Endodermal cell (in vitro differentiated cells): ENCODE data around the gene DENND1A. TPM values are rescaled to one million over a fixed set of nuclear protein-coding genes. Genes with fewer than 3 reads are reported as not detected.
"Not testable (repeated sequence)": the region's sequence is repeated elsewhere in the genome, so short reads cannot be mapped to it uniquely, and the experiment has no call there.

Source experiments
- DNase-seq: peaks from one replicate; pipeline ENCODE4 v3.0.0-alpha.2; 2017
- H3K27ac ChIP-seq: 2 replicates; pipeline ENCODE4 v1.5.1; 2013; ENCODE audit warnings: mild to moderate bottlenecking, low read depth, low read length, moderate library complexity
- H3K27me3 ChIP-seq: 2 replicates; pipeline ENCODE4 v1.6.1; 2013; ENCODE audit warnings: mild to moderate bottlenecking, low read length, moderate library complexity; ENCODE audit not compliant: insufficient read depth, control insufficient read depth, poor library complexity, severe bottlenecking
- H3K36me3 ChIP-seq: 2 replicates; pipeline ENCODE4 v1.7.0; 2013; ENCODE audit warnings: mild to moderate bottlenecking, low read length, moderate library complexity; ENCODE audit not compliant: control insufficient read depth, insufficient read depth
- H3K4me1 ChIP-seq: one replicate; pipeline ENCODE4 v1.7.0; 2013; ENCODE audit warnings: low read length; ENCODE audit not compliant: control insufficient read depth, insufficient read depth
- H3K4me3 ChIP-seq: 2 replicates; pipeline ENCODE4 v1.5.1; 2013; ENCODE audit warnings: mild to moderate bottlenecking, low read length, moderate library complexity
- H3K9ac ChIP-seq: 2 replicates; pipeline ENCODE4 v1.6.1; 2013; ENCODE audit warnings: mild to moderate bottlenecking, low read length, moderate library complexity; ENCODE audit not compliant: poor library complexity, severe bottlenecking; ENCODE audit errors: extremely low read depth
- H3K9me3 ChIP-seq: 2 replicates; pipeline ENCODE4 v1.6.1; 2013; ENCODE audit warnings: mild to moderate bottlenecking, low read length, moderate library complexity; ENCODE audit not compliant: control insufficient read depth
- H3K27ac Mint-ChIP-seq: 2 replicates; pipeline ENCODE4 v1.8.0; 2020; ENCODE audit warnings: mixed read lengths
- H3K27me3 Mint-ChIP-seq: 2 replicates; pipeline ENCODE4 v1.8.0; 2021; ENCODE audit warnings: mild to moderate bottlenecking, mixed read lengths; ENCODE audit not compliant: insufficient read depth
- H3K36me3 Mint-ChIP-seq: 2 replicates; pipeline ENCODE4 v1.8.0; 2020; ENCODE audit warnings: low read depth, mixed read lengths
- H3K4me1 Mint-ChIP-seq: 2 replicates; pipeline ENCODE4 v1.8.0; 2020; ENCODE audit warnings: mixed read lengths
- H3K4me3 Mint-ChIP-seq: 2 replicates; pipeline ENCODE4 v1.8.0; 2020; ENCODE audit warnings: mild to moderate bottlenecking, moderate library complexity, mixed read lengths
- H3K9me3 Mint-ChIP-seq: 2 replicates; pipeline ENCODE4 v1.8.0; 2020; ENCODE audit warnings: mild to moderate bottlenecking, mixed read lengths
- WGBS, 2 experiments: methylation state at CpG; one replicate each; pipeline versions ENCODE4 v1.1.5 to v1.1.7; 2013; ENCODE audit warnings: missing lambda C conversion rate in 2 of 2, mixed read lengths in 1 of 2; ENCODE audit not compliant: insufficient coverage in 1 of 2, insufficient read length in 1 of 2; 5-methylcytosine and 5-hydroxymethylcytosine counted together
- total RNA-seq, 2 donors: library from RNA; stranded (reverse); fragmentation: NEBNext Ultra II Directional in 1 of 2; extraction: Animal tissue kit (Norgen Biotek cat#: 25700) in 1 of 2; gene quantifications; 2 replicates in 1 of 2; 3 replicates in 1 of 2; pipeline ENCODE4 v1.2.1, GENCODE V29; 2021
- TF ChIP-seq, protein P1 (sequence below): fragments of 200-600 bp; sonication (generic); conservative IDR thresholded peaks from 2 replicates; pipeline ENCODE4 v1.5.0; 2021; ENCODE audit warnings: antibody characterized with exemption, mild to moderate bottlenecking

The DENND1A gene
- total RNA-seq, 2 donors from 2014 or later = 29.5 to 38.4 TPM

DNA sequence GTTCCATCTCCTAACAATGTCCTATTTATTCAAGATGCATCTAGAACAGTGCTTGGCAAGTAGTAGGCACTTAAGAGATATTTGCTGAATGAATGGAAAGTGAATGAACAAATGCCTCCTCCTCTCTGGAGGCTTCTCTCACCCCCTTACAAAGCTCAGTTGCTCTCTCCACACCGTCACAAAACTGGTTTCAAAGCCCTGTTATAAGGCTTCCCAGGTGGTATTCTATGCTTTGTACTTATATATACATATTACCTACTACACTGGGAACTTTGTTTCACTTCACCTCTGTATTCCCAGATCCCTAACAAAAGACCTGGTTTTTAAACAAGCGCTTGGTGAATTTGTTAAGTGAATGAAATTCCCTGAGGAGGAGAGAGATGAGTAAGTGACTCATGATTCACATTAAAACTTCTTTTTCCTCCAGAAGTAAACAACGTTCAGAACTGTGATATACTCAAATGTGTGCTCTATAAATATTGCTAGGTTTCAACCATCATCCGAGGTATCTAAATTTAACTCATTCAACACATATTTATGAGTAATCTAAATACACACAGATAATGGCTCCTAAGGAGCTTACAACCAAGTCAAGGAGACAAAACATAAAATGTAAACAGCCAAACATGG, 36.0 kb downstream of the DENND1A start:
- Mint-ChIP-seq H3K9me3 (no peaks in the 10 kb centered on the region), H3K4me1 (peaks cover 38% of the 10 kb centered on the region), H3K4me3 (no peak overlapping the region), H3K36me3 (no peaks in the 10 kb centered on the region), H3K27ac (no peak overlapping the region), H3K27me3 (no peaks in the 10 kb centered on the region)
- H3K36me3 ChIP-seq = no peaks in the 10 kb centered on the region
- no peak overlapping the region for H3K4me3 ChIP-seq
- WGBS, 2 experiments = 47 to 60% methylated on average over 1 to 4 of the region's 4 CpGs
- H3K27ac ChIP-seq = no peak overlapping the region
- peaks cover 18% of the 10 kb centered on the region for H3K4me1 ChIP-seq
- DNase-seq = no peak
- no peak overlapping the region for H3K9ac ChIP-seq
- no peaks in the 10 kb centered on the region for H3K27me3 ChIP-seq
- H3K9me3 ChIP-seq = no peaks in the 10 kb centered on the region
- TF ChIP-seq, protein P1, sequence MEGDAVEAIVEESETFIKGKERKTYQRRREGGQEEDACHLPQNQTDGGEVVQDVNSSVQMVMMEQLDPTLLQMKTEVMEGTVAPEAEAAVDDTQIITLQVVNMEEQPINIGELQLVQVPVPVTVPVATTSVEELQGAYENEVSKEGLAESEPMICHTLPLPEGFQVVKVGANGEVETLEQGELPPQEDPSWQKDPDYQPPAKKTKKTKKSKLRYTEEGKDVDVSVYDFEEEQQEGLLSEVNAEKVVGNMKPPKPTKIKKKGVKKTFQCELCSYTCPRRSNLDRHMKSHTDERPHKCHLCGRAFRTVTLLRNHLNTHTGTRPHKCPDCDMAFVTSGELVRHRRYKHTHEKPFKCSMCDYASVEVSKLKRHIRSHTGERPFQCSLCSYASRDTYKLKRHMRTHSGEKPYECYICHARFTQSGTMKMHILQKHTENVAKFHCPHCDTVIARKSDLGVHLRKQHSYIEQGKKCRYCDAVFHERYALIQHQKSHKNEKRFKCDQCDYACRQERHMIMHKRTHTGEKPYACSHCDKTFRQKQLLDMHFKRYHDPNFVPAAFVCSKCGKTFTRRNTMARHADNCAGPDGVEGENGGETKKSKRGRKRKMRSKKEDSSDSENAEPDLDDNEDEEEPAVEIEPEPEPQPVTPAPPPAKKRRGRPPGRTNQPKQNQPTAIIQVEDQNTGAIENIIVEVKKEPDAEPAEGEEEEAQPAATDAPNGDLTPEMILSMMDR = no peak

DNA sequence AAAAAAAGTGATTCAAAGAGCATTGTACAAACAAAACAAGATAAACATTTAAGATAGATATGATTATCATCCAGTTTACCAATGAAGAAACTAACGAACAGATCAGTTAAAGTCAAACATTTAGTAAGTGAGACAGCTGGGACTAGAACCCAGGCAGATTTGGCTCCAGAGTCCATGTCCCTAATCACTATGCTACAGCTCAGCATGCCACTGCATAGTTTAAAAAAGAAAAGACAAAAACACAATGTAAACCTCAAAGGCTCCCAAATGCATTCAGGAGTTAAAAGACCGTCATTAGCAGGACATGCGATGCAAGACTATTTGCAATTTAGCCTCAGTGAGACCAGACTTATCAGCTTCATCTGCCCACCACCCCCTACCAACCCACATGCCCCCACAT, 36.8 kb downstream of the DENND1A start:
- peaks cover 6% of the 10 kb centered on the region for H3K9me3 Mint-ChIP-seq
- Histone ChIP-seq H3K36me3 (no peaks in the 10 kb centered on the region), H3K27ac (no peak overlapping the region), H3K4me1 (peaks cover 14% of the 10 kb centered on the region), H3K9ac (no peak overlapping the region), H3K9me3 (peaks cover 2% of the 10 kb centered on the region), H3K4me3 (no peak overlapping the region), H3K27me3 (no peaks in the 10 kb centered on the region)
- peaks cover 6% of the 10 kb centered on the region for H3K36me3 Mint-ChIP-seq
- no peak overlapping the region for H3K27ac Mint-ChIP-seq
- TF ChIP-seq, protein P1 = no peak
- H3K4me1 Mint-ChIP-seq = peaks cover 31% of the 10 kb centered on the region
- H3K4me3 Mint-ChIP-seq = no peak overlapping the region
- DNase-seq = no peak
- WGBS, 2 experiments = 52 to 68% methylated on average over 3 of the region's 3 CpGs
- no peaks in the 10 kb centered on the region for H3K27me3 Mint-ChIP-seq

DNA sequence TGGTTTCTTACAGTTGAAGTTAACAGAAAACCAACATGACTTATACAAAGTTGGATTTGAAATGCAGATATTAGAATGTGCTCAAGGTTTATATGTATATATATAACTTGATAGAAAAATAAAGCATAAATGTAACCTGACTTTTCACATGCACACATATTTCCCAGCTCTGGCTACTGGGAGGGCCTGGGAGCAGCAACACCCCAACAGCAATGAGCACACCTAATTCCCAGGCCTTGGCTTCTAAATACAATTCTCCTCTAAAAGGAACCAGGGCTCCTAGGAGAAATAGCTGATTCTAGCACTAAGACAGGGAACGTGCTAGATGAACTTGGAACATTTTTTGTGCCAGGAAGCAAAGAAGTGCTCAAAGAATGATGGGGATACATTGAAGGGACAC, 42.1 kb downstream of the DENND1A start:
- TF ChIP-seq, protein P1 = no peak
- Mint-ChIP-seq H3K36me3 (peaks cover 20% of the 10 kb centered on the region), H3K27me3 (no peaks in the 10 kb centered on the region), H3K4me1 (peaks cover 10% of the 10 kb centered on the region), H3K4me3 (no peak overlapping the region), H3K9me3 (peaks cover 16% of the 10 kb centered on the region), H3K27ac (no peak overlapping the region)
- no peaks in the 10 kb centered on the region for H3K27me3 ChIP-seq
- WGBS, 2 experiments = 88 to 100% methylated on average over 1 of the region's 1 CpG
- no peaks in the 10 kb centered on the region for H3K36me3 ChIP-seq
- no peak overlapping the region for H3K27ac ChIP-seq
- DNase-seq = no peak
- peaks cover 15% of the 10 kb centered on the region for H3K9me3 ChIP-seq
- no peaks in the 10 kb centered on the region for H3K4me1 ChIP-seq
- no peak overlapping the region for H3K9ac ChIP-seq
- no peak overlapping the region for H3K4me3 ChIP-seq

DNA sequence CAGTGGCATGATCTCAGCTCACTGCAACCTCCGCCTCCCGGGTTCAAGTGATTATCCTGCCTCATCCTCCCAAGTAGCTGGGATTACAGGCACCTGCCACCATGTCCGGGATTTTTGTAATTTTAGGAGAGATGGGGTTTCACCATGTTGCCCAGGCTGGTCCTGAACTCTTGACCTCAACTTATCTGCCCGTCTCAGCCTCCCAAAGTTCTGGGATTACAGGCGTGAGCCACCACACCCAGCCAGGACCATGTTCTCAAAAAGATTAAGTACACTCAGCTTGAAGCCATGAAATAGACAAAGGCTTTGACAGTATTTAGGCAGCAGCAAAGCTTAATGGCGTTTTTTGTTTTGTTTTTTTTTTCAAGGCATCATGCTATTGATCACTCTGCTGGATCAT, 44.1 kb downstream of the DENND1A start:
- not testable (repeated sequence) for DNase-seq, H3K27ac Mint-ChIP-seq, H3K27me3 Mint-ChIP-seq, H3K36me3 ChIP-seq, H3K27me3 ChIP-seq, H3K4me3 Mint-ChIP-seq, H3K27ac ChIP-seq, H3K4me1 Mint-ChIP-seq, H3K4me1 ChIP-seq, H3K4me3 ChIP-seq, H3K9ac ChIP-seq
- Mint-ChIP-seq H3K9me3 (peaks cover 16% of the 10 kb centered on the region), H3K36me3 (peaks cover 20% of the 10 kb centered on the region)
- peaks cover 15% of the 10 kb centered on the region for H3K9me3 ChIP-seq
- 96 to 97% methylated on average over 6 of the region's 6 CpGs for WGBS, 2 experiments
